ENCODE data around the gene DUSP6.
"Not testable (repeated sequence)": the region's sequence is repeated elsewhere in the genome, so short reads cannot be mapped to it uniquely, and the experiment has no call there.

DUSP6 gene

GRCh38 chr12:89351489-89352241, 636 bp downstream of the DUSP6 start:
- DNase-seq = peak; percentile 16

- peak; percentile 16 for DNase-seq
These were observed 1.4 kb downstream of the DUSP6 start for GRCh38 chr12:89350630-89351488.

- DNase-seq = no peak
These were observed 2.1 kb downstream of the DUSP6 start for GRCh38 chr12:89350260-89350629.

- DNase-seq = no peak
These were observed 2.5 kb downstream of the DUSP6 start for GRCh38 chr12:89349814-89350213.

- DNase-seq = no peak
These were observed 3.2 kb downstream of the DUSP6 start for GRCh38 chr12:89348894-89349699.

GRCh38 chr12:89347325-89347829, 4.9 kb downstream of the DUSP6 start:
- DNase-seq = no peak

GRCh38 chr12:89346741-89347324, 5.5 kb downstream of the DUSP6 start:
- DNase-seq = no peak

GRCh38 chr12:89345830-89346740, 6.2 kb downstream of the DUSP6 start:
- no peak for DNase-seq

GRCh38 chr12:89345376-89345775, 6.9 kb downstream of the DUSP6 start:
- no peak for DNase-seq

GRCh38 chr12:89344862-89345202, 7.5 kb downstream of the DUSP6 start:
- DNase-seq = no peak

- DNase-seq = no peak
These were observed 8.0 kb downstream of the DUSP6 start for GRCh38 chr12:89344043-89344861.

- DNase-seq = no peak
These were observed 9.2 kb downstream of the DUSP6 start for GRCh38 chr12:89343127-89343526.

- DNase-seq = no peak
These were observed 11.4 kb downstream of the DUSP6 start for GRCh38 chr12:89340861-89341260.

GRCh38 chr12:89339526-89339925, 12.8 kb downstream of the DUSP6 start:
- DNase-seq = no peak

GRCh38 chr12:89337136-89337535, 15.2 kb downstream of the DUSP6 start:
- DNase-seq = not testable (repeated sequence)

- DNase-seq = no peak
These were observed 16.7 kb downstream of the DUSP6 start for GRCh38 chr12:89335452-89336244.

GRCh38 chr12:89334548-89335169, 17.6 kb downstream of the DUSP6 start:
- no peak for DNase-seq

GRCh38 chr12:89333564-89334252, 18.6 kb downstream of the DUSP6 start:
- no peak for DNase-seq

All from T-helper 9 cell (primary cell).